Liver (tissue), 9 donors: ENCODE data around the gene PRDM5. TPM values are rescaled to one million over a fixed set of nuclear protein-coding genes. Genes with fewer than 3 reads are reported as not detected.

Source experiments
- DNase-seq: peaks from one replicate; pipeline ENCODE4 v3.0.0-alpha.2; 2017; ENCODE audit warnings: low spot score
- H3K27ac ChIP-seq, 2 donors: one replicate each; pipeline ENCODE4 v1.7.0; 2013; ENCODE audit warnings: inconsistent platforms in 2 of 2, low read length in 2 of 2, control low read depth in 1 of 2, low read depth in 1 of 2, mild to moderate bottlenecking in 1 of 2
- H3K27me3 ChIP-seq, 4 donors: one replicate each; pipeline versions ENCODE4 v1.6.1 to v1.7.0; 2013; ENCODE audit warnings: low read length in 3 of 4, inconsistent platforms in 1 of 4, mild to moderate bottlenecking in 1 of 4, moderate library complexity in 1 of 4; ENCODE audit not compliant: control insufficient read depth in 4 of 4, insufficient read depth in 4 of 4
- H3K36me3 ChIP-seq, 4 donors: one replicate each; pipeline versions ENCODE4 v1.6.1 to v1.7.0; 2013; ENCODE audit warnings: low read length in 3 of 4, mild to moderate bottlenecking in 3 of 4, low read depth in 1 of 4, moderate library complexity in 1 of 4; ENCODE audit not compliant: control insufficient read depth in 4 of 4, insufficient read depth in 3 of 4
- H3K4me1 ChIP-seq, 4 donors: one replicate each; pipeline versions ENCODE4 v1.6.1 to v1.7.0; 2013; ENCODE audit warnings: low read length in 3 of 4, mild to moderate bottlenecking in 3 of 4, moderate library complexity in 1 of 4; ENCODE audit not compliant: control insufficient read depth in 4 of 4, insufficient read depth in 4 of 4
- H3K4me3 ChIP-seq, 3 donors: one replicate each; pipeline versions ENCODE4 v1.6.1 to v1.7.0; 2013; ENCODE audit warnings: low read length in 3 of 3, control low read depth in 1 of 3, low read depth in 1 of 3, mild to moderate bottlenecking in 1 of 3
- H3K9ac ChIP-seq, 2 donors: one replicate each; pipeline ENCODE4 v1.7.0; 2013; ENCODE audit warnings: low read length in 2 of 2, mild to moderate bottlenecking in 2 of 2, moderate library complexity in 2 of 2, control low read depth in 1 of 2, low read depth in 1 of 2
- H3K9me3 ChIP-seq, 4 donors: one replicate each; pipeline versions ENCODE4 v1.6.1 to v1.7.0; 2013; ENCODE audit warnings: low read length in 3 of 4; ENCODE audit not compliant: control insufficient read depth in 4 of 4
- ATF3 ChIP-seq: IDR thresholded peaks from 2 replicates; pipeline ENCODE4 v1.6.1; 2016; ENCODE audit warnings: antibody characterized with exemption
- CTCF ChIP-seq: fragments of 150-350 bp; IDR thresholded peaks from 2 replicates; pipeline ENCODE4 v1.5.1; 2017; ENCODE audit warnings: improper control_type of control experiment, low read depth, low read length; ENCODE audit not compliant: missing input control
- EGR1 ChIP-seq, 2 donors: IDR thresholded peaks; 2 replicates each; pipeline ENCODE4 v1.6.1; 2016 to 2018; ENCODE audit warnings: antibody characterized with exemption in 2 of 2, low read depth in 2 of 2
- FOXA1 ChIP-seq: IDR thresholded peaks from 2 replicates; pipeline ENCODE4 v1.6.1; 2016; ENCODE audit warnings: antibody characterized with exemption
- FOXA2 ChIP-seq: IDR thresholded peaks from 2 replicates; pipeline ENCODE4 v1.6.1; 2016; ENCODE audit warnings: antibody characterized with exemption
- GABPA ChIP-seq, 2 donors: IDR thresholded peaks in 1 of 2; conservative IDR thresholded peaks in 1 of 2; 2 replicates each; pipeline ENCODE4 v1.6.1; 2016; ENCODE audit warnings: antibody characterized with exemption in 2 of 2, mild to moderate bottlenecking in 1 of 2, moderate library complexity in 1 of 2
- HNF4A ChIP-seq, 2 donors: conservative IDR thresholded peaks; 2 replicates each; pipeline ENCODE4 v1.6.1; 2016; ENCODE audit warnings: antibody characterized with exemption in 2 of 2, mild to moderate bottlenecking in 2 of 2
- HNF4G ChIP-seq: IDR thresholded peaks from 2 replicates; pipeline ENCODE4 v1.6.1; 2016; ENCODE audit warnings: antibody characterized with exemption
- JUND ChIP-seq, 2 donors: IDR thresholded peaks; 2 replicates each; pipeline ENCODE4 v1.6.1; 2016; ENCODE audit warnings: antibody characterized with exemption in 2 of 2
- NR2F2 ChIP-seq: IDR thresholded peaks from 2 replicates; pipeline ENCODE4 v1.6.1; 2016; ENCODE audit warnings: antibody characterized with exemption
- RAD21 ChIP-seq, 2 donors: IDR thresholded peaks; 2 replicates each; pipeline ENCODE4 v1.6.1; 2016; ENCODE audit warnings: antibody characterized with exemption in 2 of 2, mild to moderate bottlenecking in 2 of 2
- RXRA ChIP-seq, 2 donors: IDR thresholded peaks; 2 replicates each; pipeline ENCODE4 v1.6.1; 2017 to 2018; ENCODE audit warnings: antibody characterized with exemption in 2 of 2, mild to moderate bottlenecking in 1 of 2
- SP1 ChIP-seq: IDR thresholded peaks from 2 replicates; pipeline ENCODE4 v1.6.1; 2018; ENCODE audit warnings: antibody characterized with exemption, mild to moderate bottlenecking
- TAF1 ChIP-seq: conservative IDR thresholded peaks from 2 replicates; pipeline ENCODE4 v1.6.1; 2016; ENCODE audit warnings: antibody characterized with exemption, mild to moderate bottlenecking
- YY1 ChIP-seq: IDR thresholded peaks from 2 replicates; pipeline ENCODE4 v1.6.1; 2016; ENCODE audit warnings: antibody characterized with exemption, mild to moderate bottlenecking
- ZBTB33 ChIP-seq: IDR thresholded peaks from 2 replicates; pipeline ENCODE4 v1.6.1; 2016; ENCODE audit warnings: antibody characterized with exemption
- WGBS: extraction: QIAGEN DNeasy Blood & Tissue Kit; methylation state at CpG from one replicate; pipeline ENCODE4 v1.1.7; 2013; 5-methylcytosine and 5-hydroxymethylcytosine counted together
- polyA plus RNA-seq, 2 donors: library from polyadenylated mRNA; stranded (reverse) in 1 of 2; unstranded in 1 of 2; fragments of 200-250 nt in 1 of 2; fragments of >200 nt in 1 of 2; fragmentation: Nextera tagmentation in 1 of 2; extraction: Ambion mirVana in 1 of 2; gene quantifications; one replicate each; pipeline versions ENCODE4 v1.2.1 to v1.2.3, GENCODE V29; 2013 to 2015
- total RNA-seq, 2 donors: library from RNA; depleted of rRNA; stranded (reverse); fragments of >200 nt; gene quantifications; one replicate each; pipeline ENCODE4 v1.2.3, GENCODE V29; 2014
- TF ChIP-seq, protein P1 (sequence below): IDR thresholded peaks from 2 replicates; pipeline ENCODE4 v1.6.1; 2016; ENCODE audit warnings: antibody characterized with exemption, mild to moderate bottlenecking
- TF ChIP-seq, protein P2 (sequence below): IDR thresholded peaks from 2 replicates; pipeline ENCODE4 v1.6.1; 2016; ENCODE audit warnings: antibody characterized with exemption
- donor health status: healthy.
- donor health status: healthy.
- donor health status: healthy.
- donor health status: healthy.
- donor health status: healthy.

The PRDM5 gene
- total and polyA plus RNA-seq, 4 donors = 0.17 to 4.0 (median 1.1) TPM

DNA sequence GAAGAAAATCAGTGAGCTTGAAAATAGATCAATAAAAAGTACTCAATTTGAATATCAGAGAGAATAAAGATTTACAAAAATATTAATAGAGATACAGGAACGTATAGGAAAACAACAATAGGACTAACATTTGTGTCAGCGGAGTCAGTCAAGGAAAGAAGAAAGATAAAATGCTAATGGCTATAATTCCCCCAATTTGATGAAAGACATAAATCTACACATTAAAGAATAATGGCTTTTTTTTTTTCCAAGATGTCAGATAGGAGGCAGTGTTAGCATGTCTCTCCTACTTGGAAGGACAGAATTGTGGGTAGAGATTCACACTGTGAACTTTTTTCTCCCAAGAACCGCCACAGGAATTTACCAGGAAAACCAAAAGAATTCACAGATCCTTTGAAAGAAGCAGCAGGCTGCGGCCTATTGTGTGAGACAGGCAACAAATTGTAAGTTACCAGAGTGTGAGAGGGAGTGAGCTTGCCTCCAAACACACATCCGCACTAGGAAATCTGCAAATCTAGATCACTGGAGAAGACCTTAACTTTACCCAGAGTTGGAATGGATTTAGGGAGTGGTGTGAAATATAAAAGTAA is 249.9 kb downstream of the PRDM5 start:
- TF ChIP-seq FOXA2 = no peak
- TF ChIP-seq FOXA1 = no peak
- TF ChIP-seq, protein P1, sequence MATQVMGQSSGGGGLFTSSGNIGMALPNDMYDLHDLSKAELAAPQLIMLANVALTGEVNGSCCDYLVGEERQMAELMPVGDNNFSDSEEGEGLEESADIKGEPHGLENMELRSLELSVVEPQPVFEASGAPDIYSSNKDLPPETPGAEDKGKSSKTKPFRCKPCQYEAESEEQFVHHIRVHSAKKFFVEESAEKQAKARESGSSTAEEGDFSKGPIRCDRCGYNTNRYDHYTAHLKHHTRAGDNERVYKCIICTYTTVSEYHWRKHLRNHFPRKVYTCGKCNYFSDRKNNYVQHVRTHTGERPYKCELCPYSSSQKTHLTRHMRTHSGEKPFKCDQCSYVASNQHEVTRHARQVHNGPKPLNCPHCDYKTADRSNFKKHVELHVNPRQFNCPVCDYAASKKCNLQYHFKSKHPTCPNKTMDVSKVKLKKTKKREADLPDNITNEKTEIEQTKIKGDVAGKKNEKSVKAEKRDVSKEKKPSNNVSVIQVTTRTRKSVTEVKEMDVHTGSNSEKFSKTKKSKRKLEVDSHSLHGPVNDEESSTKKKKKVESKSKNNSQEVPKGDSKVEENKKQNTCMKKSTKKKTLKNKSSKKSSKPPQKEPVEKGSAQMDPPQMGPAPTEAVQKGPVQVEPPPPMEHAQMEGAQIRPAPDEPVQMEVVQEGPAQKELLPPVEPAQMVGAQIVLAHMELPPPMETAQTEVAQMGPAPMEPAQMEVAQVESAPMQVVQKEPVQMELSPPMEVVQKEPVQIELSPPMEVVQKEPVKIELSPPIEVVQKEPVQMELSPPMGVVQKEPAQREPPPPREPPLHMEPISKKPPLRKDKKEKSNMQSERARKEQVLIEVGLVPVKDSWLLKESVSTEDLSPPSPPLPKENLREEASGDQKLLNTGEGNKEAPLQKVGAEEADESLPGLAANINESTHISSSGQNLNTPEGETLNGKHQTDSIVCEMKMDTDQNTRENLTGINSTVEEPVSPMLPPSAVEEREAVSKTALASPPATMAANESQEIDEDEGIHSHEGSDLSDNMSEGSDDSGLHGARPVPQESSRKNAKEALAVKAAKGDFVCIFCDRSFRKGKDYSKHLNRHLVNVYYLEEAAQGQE = no peak
- TF ChIP-seq SP1 = no peak
- TF ChIP-seq GABPA (IDR thresholded peaks at IDR 0.05 in 1 of 2, conservative IDR thresholded peaks at IDR 0.05 in 1 of 2) = no peak
- no peak for TF ChIP-seq ATF3
- no peak for TF ChIP-seq HNF4A (conservative IDR thresholded peaks at IDR 0.05)
- TF ChIP-seq NR2F2 = no peak
- TF ChIP-seq JUND (IDR thresholded peaks at IDR 0.05) = no peak
- TF ChIP-seq CTCF = no peak
- no peak for TF ChIP-seq ZBTB33
- TF ChIP-seq YY1 = no peak
- TF ChIP-seq TAF1 = no peak
- no peak for TF ChIP-seq RAD21 (IDR thresholded peaks at IDR 0.05)
- TF ChIP-seq RXRA (IDR thresholded peaks at IDR 0.05) = no peak
- no peak for TF ChIP-seq HNF4G
- TF ChIP-seq, protein P2, sequence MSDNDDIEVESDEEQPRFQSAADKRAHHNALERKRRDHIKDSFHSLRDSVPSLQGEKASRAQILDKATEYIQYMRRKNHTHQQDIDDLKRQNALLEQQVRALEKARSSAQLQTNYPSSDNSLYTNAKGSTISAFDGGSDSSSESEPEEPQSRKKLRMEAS = no peak
- no peak for TF ChIP-seq EGR1 (IDR thresholded peaks at IDR 0.05; ENCODE audit: low read depth in 2 of 2)
- H3K4me1 ChIP-seq = no peaks in the 10 kb centered on the region
- H3K9ac ChIP-seq = no peak overlapping the region
- no peak overlapping the region for H3K27ac ChIP-seq
- WGBS = 76% methylated on average over 5 of the region's 5 CpGs
- peaks cover 2 to 13% (median 8%) of the 10 kb centered on the region in 4 donors for H3K9me3 ChIP-seq
- no peaks in the 10 kb centered on the region for H3K27me3 ChIP-seq
- no peak overlapping the region for H3K4me3 ChIP-seq
- H3K36me3 ChIP-seq = no peaks in the 10 kb centered on the region
- DNase-seq = no peak
